Rectal smooth muscle tissue (tissue), 1 donor: Measurements from ENCODE around the gene NHEJ1.

ENCODE experiments used
- H3K27ac ChIP-seq: one replicate; pipeline ENCODE4 v1.7.0; 2013; ENCODE audit warnings: low read depth, low read length, inconsistent platforms
- H3K27me3 ChIP-seq: one replicate; pipeline ENCODE4 v1.7.0; 2013; ENCODE audit warnings: low read length; ENCODE audit not compliant: control insufficient read depth, insufficient read depth
- H3K36me3 ChIP-seq: one replicate; pipeline ENCODE4 v1.7.0; 2013; ENCODE audit warnings: low read length; ENCODE audit not compliant: control insufficient read depth, insufficient read depth
- H3K4me1 ChIP-seq: one replicate; pipeline ENCODE4 v1.7.0; 2013; ENCODE audit warnings: low read length; ENCODE audit not compliant: control insufficient read depth, insufficient read depth
- H3K4me3 ChIP-seq: one replicate; pipeline ENCODE4 v1.7.0; 2013; ENCODE audit warnings: low read length
- H3K9ac ChIP-seq: one replicate; pipeline ENCODE4 v1.7.0; 2013; ENCODE audit warnings: low read length

Gene NHEJ1

GRCh38 chr2:219042157-219042556 lies 118.5 kb downstream of the NHEJ1 start:
- no peak overlapping the region for H3K9ac ChIP-seq
- H3K27ac ChIP-seq = no peak overlapping the region
- no peaks in the 10 kb centered on the region for H3K36me3 ChIP-seq
- H3K4me3 ChIP-seq = no peak overlapping the region
- peaks cover 8% of the 10 kb centered on the region for H3K27me3 ChIP-seq
- H3K4me1 ChIP-seq = no peaks in the 10 kb centered on the region

GRCh38 chr2:219041252-219041651 lies 119.4 kb downstream of the NHEJ1 start, which contains the start of gene CFAP65:
TSS of gene CFAP65 (minus strand) at chr2:219041516. CDS start at chr2:219039048, 2,468 bp downstream.
- peaks cover 8% of the 10 kb centered on the region for H3K27me3 ChIP-seq
- no peaks in the 10 kb centered on the region for H3K36me3 ChIP-seq
- no peaks in the 10 kb centered on the region for H3K4me1 ChIP-seq
- no peak within 1 kb of the TSS for H3K27ac ChIP-seq
- no peak within 1 kb of the TSS for H3K4me3 ChIP-seq
- no peak within 1 kb of the TSS for H3K9ac ChIP-seq

GRCh38 chr2:219038600-219038999 lies 122.0 kb downstream of the NHEJ1 start:
- H3K36me3 ChIP-seq = no peaks in the 10 kb centered on the region
- no peak overlapping the region for H3K4me3 ChIP-seq
- peaks cover 4% of the 10 kb centered on the region for H3K27me3 ChIP-seq
- H3K9ac ChIP-seq = no peak overlapping the region
- no peak overlapping the region for H3K27ac ChIP-seq
- no peaks in the 10 kb centered on the region for H3K4me1 ChIP-seq

- Histone ChIP-seq H3K4me3 (no peak overlapping the region), H3K27me3 (peaks cover 4% of the 10 kb centered on the region), H3K36me3 (no peaks in the 10 kb centered on the region), H3K9ac (no peak overlapping the region), H3K4me1 (no peaks in the 10 kb centered on the region), H3K27ac (no peak overlapping the region)
Measured at GRCh38 chr2:219037783-219038499, 122.7 kb downstream of the NHEJ1 start.

GRCh38 chr2:219035942-219036341 lies 124.7 kb downstream of the NHEJ1 start:
- H3K36me3 ChIP-seq = no peaks in the 10 kb centered on the region
- peaks cover 1% of the 10 kb centered on the region for H3K27me3 ChIP-seq
- no peak overlapping the region for H3K4me3 ChIP-seq
- no peak overlapping the region for H3K9ac ChIP-seq
- no peaks in the 10 kb centered on the region for H3K4me1 ChIP-seq
- H3K27ac ChIP-seq = no peak overlapping the region

GRCh38 chr2:219034823-219035222 lies 125.8 kb downstream of the NHEJ1 start:
- no peak overlapping the region for H3K9ac ChIP-seq
- H3K4me1 ChIP-seq = no peaks in the 10 kb centered on the region
- no peak overlapping the region for H3K4me3 ChIP-seq
- H3K27ac ChIP-seq = no peak overlapping the region
- no peaks in the 10 kb centered on the region for H3K36me3 ChIP-seq
- H3K27me3 ChIP-seq = peaks cover 9% of the 10 kb centered on the region

- no peaks in the 10 kb centered on the region for H3K4me1 ChIP-seq
- no peak overlapping the region for H3K4me3 ChIP-seq
- no peak overlapping the region for H3K27ac ChIP-seq
- peaks cover 9% of the 10 kb centered on the region for H3K27me3 ChIP-seq
- no peak overlapping the region for H3K9ac ChIP-seq
- no peaks in the 10 kb centered on the region for H3K36me3 ChIP-seq
Measured at GRCh38 chr2:219032051-219032745, 128.4 kb downstream of the NHEJ1 start.

- Histone ChIP-seq H3K27ac (no peak overlapping the region), H3K4me1 (no peaks in the 10 kb centered on the region), H3K36me3 (no peaks in the 10 kb centered on the region), H3K9ac (no peak overlapping the region), H3K4me3 (no peak overlapping the region), H3K27me3 (peaks cover 9% of the 10 kb centered on the region)
Measured at GRCh38 chr2:219031005-219031738, 129.4 kb downstream of the NHEJ1 start.

- Histone ChIP-seq H3K27me3 (peaks cover 9% of the 10 kb centered on the region), H3K9ac (no peak overlapping the region), H3K4me3 (no peak overlapping the region), H3K27ac (no peak overlapping the region), H3K4me1 (no peaks in the 10 kb centered on the region), H3K36me3 (no peaks in the 10 kb centered on the region)
Measured at GRCh38 chr2:219030177-219030940, 130.3 kb downstream of the NHEJ1 start.

GRCh38 chr2:219029829-219030165 lies 130.8 kb downstream of the NHEJ1 start:
- H3K27me3 ChIP-seq = peaks cover 9% of the 10 kb centered on the region
- H3K27ac ChIP-seq = no peak overlapping the region
- H3K4me3 ChIP-seq = no peak overlapping the region
- H3K36me3 ChIP-seq = no peaks in the 10 kb centered on the region
- H3K4me1 ChIP-seq = no peaks in the 10 kb centered on the region
- no peak overlapping the region for H3K9ac ChIP-seq

GRCh38 chr2:219028996-219029828 lies 131.4 kb downstream of the NHEJ1 start:
- peaks cover 9% of the 10 kb centered on the region for H3K27me3 ChIP-seq
- H3K4me3 ChIP-seq = no peak overlapping the region

More at GRCh38 chr2:219028996-219029828, 131.4 kb downstream of the NHEJ1 start:
- H3K4me1 ChIP-seq = no peaks in the 10 kb centered on the region
- H3K27ac ChIP-seq = no peak overlapping the region
- no peaks in the 10 kb centered on the region for H3K36me3 ChIP-seq
- H3K9ac ChIP-seq = no peak overlapping the region
